Panc1 (cell line): Measurements from ENCODE around the gene NLRP12.

ENCODE experiments used
- CTCF ChIP-seq: fragments of 450-650 bp; IDR thresholded peaks from 2 replicates; pipeline ENCODE4 v1.5.1; 2017; ENCODE audit warnings: mild to moderate bottlenecking
- POLR2AphosphoS5 ChIP-seq: IDR thresholded peaks from 2 replicates; pipeline ENCODE4 v1.6.1; 2012; ENCODE audit warnings: mild to moderate bottlenecking, low read depth, low read length, moderate library complexity
- REST ChIP-seq, 2 experiments: IDR thresholded peaks; 2 replicates each; pipeline ENCODE4 v1.6.1; 2011 to 2012; ENCODE audit warnings: low read depth in 2 of 2, control low read depth in 1 of 2, low read length in 1 of 2, mild to moderate bottlenecking in 1 of 2, moderate library complexity in 1 of 2; ENCODE audit not compliant: insufficient read depth in 1 of 2
- SIN3A ChIP-seq: IDR thresholded peaks from 2 replicates; pipeline ENCODE4 v1.6.1; 2012; ENCODE audit warnings: low read depth, mild to moderate bottlenecking, low read length, moderate library complexity, borderline replicate concordance; ENCODE audit not compliant: insufficient read depth

GRCh38 chr19:53771144-53771543, 53.0 kb downstream of the NLRP12 start:
- TF ChIP-seq CTCF, result no peak
- TF ChIP-seq POLR2AphosphoS5, result no peak
- no peak for TF ChIP-seq SIN3A
- no peak for TF ChIP-seq REST (IDR thresholded peaks at IDR 0.05; ENCODE audit: insufficient read depth in 1 of 2, low read depth in 2 of 2, low read length in 1 of 2)
